Keratinocyte (primary cell): ENCODE measurements around the gene CCL18. TPM values are rescaled to one million over a fixed set of nuclear protein-coding genes. Genes with fewer than 3 reads are reported as not detected.

ENCODE experiments used
- DNase-seq: peaks from one replicate; pipeline ENCODE4 v3.0.0-alpha.2; 2011; ENCODE audit warnings: low read depth, missing footprints, low spot score
- FAIRE-seq: peaks from 2 replicates; lab custom pipeline; 2011; peaks lifted over from hg19 to GRCh38; lab: Jason Lieb, UNC
- H2AFZ ChIP-seq: 2 replicates; pipeline ENCODE4 v1.6.0; 2012; ENCODE audit warnings: low read length, control low read depth, inconsistent platforms; ENCODE audit not compliant: control insufficient read depth
- H3K27ac ChIP-seq: 2 replicates; pipeline ENCODE4 v1.5.1; 2011; ENCODE audit warnings: low read length; ENCODE audit not compliant: control insufficient read depth, insufficient read depth
- H3K27me3 ChIP-seq: 3 replicates; pipeline ENCODE4 v1.6.0; 2011; ENCODE audit warnings: low read length; ENCODE audit not compliant: control insufficient read depth, insufficient read depth; ENCODE audit errors: extremely low read depth
- H3K36me3 ChIP-seq, 2 experiments: 2 replicates in 1 of 2; 3 replicates in 1 of 2; pipeline ENCODE4 v1.5.1; 2011; ENCODE audit warnings: low read length in 2 of 2, mild to moderate bottlenecking in 1 of 2; ENCODE audit not compliant: control insufficient read depth in 2 of 2, insufficient read depth in 2 of 2; ENCODE audit errors: extremely low read depth in 1 of 2
- H3K4me1 ChIP-seq: 3 replicates; pipeline ENCODE4 v1.5.1; 2011; ENCODE audit warnings: low read length; ENCODE audit not compliant: control insufficient read depth, insufficient read depth; ENCODE audit errors: extremely low read depth
- H3K4me2 ChIP-seq: 3 replicates; pipeline ENCODE4 v1.6.0; 2011; ENCODE audit warnings: low read depth, low read length; ENCODE audit not compliant: control insufficient read depth, insufficient read depth; ENCODE audit errors: extremely low read depth
- H3K4me3 ChIP-seq, 3 experiments: fragments of 200-600 bp in 1 of 3; sonication (generic) in 1 of 3; 2 replicates in 2 of 3; 3 replicates in 1 of 3; pipeline ENCODE4 v1.5.1; 2011 to 2016; ENCODE audit warnings: low read length in 3 of 3, mild to moderate bottlenecking in 3 of 3, control low read depth in 2 of 3, inconsistent platforms in 1 of 3, low read depth in 1 of 3, mixed read lengths in 1 of 3, mixed run types in 1 of 3, moderate library complexity in 1 of 3; ENCODE audit not compliant: control insufficient read depth in 2 of 3, insufficient read depth in 2 of 3; ENCODE audit errors: extremely low read depth in 1 of 3
- H3K79me2 ChIP-seq: 2 replicates; pipeline ENCODE4 v1.6.0; 2012; ENCODE audit warnings: low read length; ENCODE audit not compliant: control insufficient read depth, insufficient read depth
- H3K9ac ChIP-seq: 3 replicates; pipeline ENCODE4 v1.6.0; 2011; ENCODE audit warnings: low read length; ENCODE audit not compliant: control insufficient read depth, insufficient read depth; ENCODE audit errors: extremely low read depth
- H3K9me1 ChIP-seq: 3 replicates; pipeline ENCODE4 v1.6.0; 2011; ENCODE audit warnings: low read length; ENCODE audit not compliant: control insufficient read depth, insufficient read depth; ENCODE audit errors: extremely low read depth
- H3K9me3 ChIP-seq: 2 replicates; pipeline ENCODE4 v1.5.1; 2012; ENCODE audit warnings: low read depth, low read length; ENCODE audit not compliant: control insufficient read depth
- H4K20me1 ChIP-seq: 3 replicates; pipeline ENCODE4 v1.6.0; 2011; ENCODE audit warnings: low read length; ENCODE audit not compliant: control insufficient read depth, insufficient read depth; ENCODE audit errors: extremely low read depth
- EZH2 ChIP-seq: IDR thresholded peaks from one replicate; pipeline ENCODE4 v1.6.1; 2012; ENCODE audit warnings: inconsistent platforms, mild to moderate bottlenecking, low read length, moderate library complexity
- dilution Hi-C: fragments of 300-500 bp; cut with MboI; formaldehyde crosslinking; loops from one replicate; pipeline ENCODE4 v1.7.0; 2020; ENCODE audit warnings: low sequenced_read_pairs; ENCODE audit not compliant: extremely low pct_ligation_motif_present
- polyA plus RNA-seq, 5 experiments: library from polyadenylated mRNA; depleted of rRNA in 3 of 5; stranded (reverse) in 3 of 5; stranded (forward) in 1 of 5; unstranded in 1 of 5; fragments of >200 nt; gene quantifications; 1 replicate in 1 of 5; 2 replicates in 3 of 5; 3 replicates in 1 of 5; pipeline versions ENCODE4 v1.2.1 to v1.2.3, GENCODE V29; 2011 to 2012; ENCODE audit warnings: missing spikeins in 2 of 5, low read depth in 1 of 5, low replicate concordance in 1 of 5
- TF ChIP-seq, protein P1 (sequence below), 3 experiments: IDR thresholded peaks in 1 of 3; conservative IDR thresholded peaks in 1 of 3; optimal IDR thresholded peaks in 1 of 3; 2 replicates in 2 of 3; 3 replicates in 1 of 3; pipeline versions ENCODE3 to v1.5.1; 2011; ENCODE audit warnings: low read length in 3 of 3, mild to moderate bottlenecking in 3 of 3, moderate library complexity in 2 of 3, control low read depth in 1 of 3, inconsistent platforms in 1 of 3; ENCODE audit not compliant: insufficient read depth in 2 of 3; ENCODE audit errors: extremely low read depth in 1 of 3

The CCL18 gene
- polyA plus RNA-seq, 1 donor (not counting 4 experiments of a cell fraction or from before 2014, with no cell fraction given), result not detected

GRCh38 chr17:36088670-36089338 is 24.7 kb downstream of the CCL18 start:
- Histone ChIP-seq H2AFZ (no peak overlapping the region), H3K9me3 (no peaks in the 10 kb centered on the region), H3K27ac (no peak overlapping the region), H3K9ac (no peak overlapping the region), H3K36me3 (no peaks in the 10 kb centered on the region), H3K4me2 (no peak overlapping the region), H3K4me3 (no peak overlapping the region), H3K4me1 (no peaks in the 10 kb centered on the region), H3K79me2 (no peaks in the 10 kb centered on the region), H3K9me1 (no peaks in the 10 kb centered on the region), H3K27me3 (no peaks in the 10 kb centered on the region), H4K20me1 (no peaks in the 10 kb centered on the region)
- dilution Hi-C loops, result no loop called here
- FAIRE-seq (no peak), DNase-seq (no peak)
- TF ChIP-seq, protein P1, sequence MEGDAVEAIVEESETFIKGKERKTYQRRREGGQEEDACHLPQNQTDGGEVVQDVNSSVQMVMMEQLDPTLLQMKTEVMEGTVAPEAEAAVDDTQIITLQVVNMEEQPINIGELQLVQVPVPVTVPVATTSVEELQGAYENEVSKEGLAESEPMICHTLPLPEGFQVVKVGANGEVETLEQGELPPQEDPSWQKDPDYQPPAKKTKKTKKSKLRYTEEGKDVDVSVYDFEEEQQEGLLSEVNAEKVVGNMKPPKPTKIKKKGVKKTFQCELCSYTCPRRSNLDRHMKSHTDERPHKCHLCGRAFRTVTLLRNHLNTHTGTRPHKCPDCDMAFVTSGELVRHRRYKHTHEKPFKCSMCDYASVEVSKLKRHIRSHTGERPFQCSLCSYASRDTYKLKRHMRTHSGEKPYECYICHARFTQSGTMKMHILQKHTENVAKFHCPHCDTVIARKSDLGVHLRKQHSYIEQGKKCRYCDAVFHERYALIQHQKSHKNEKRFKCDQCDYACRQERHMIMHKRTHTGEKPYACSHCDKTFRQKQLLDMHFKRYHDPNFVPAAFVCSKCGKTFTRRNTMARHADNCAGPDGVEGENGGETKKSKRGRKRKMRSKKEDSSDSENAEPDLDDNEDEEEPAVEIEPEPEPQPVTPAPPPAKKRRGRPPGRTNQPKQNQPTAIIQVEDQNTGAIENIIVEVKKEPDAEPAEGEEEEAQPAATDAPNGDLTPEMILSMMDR (optimal IDR thresholded peaks at IDR 0.05 in 1 of 3, IDR thresholded peaks at IDR 0.05 in 1 of 3, conservative IDR thresholded peaks at IDR 0.05 in 1 of 3; ENCODE audit: extremely low read depth in 1 of 3, insufficient read depth in 2 of 3, low read length in 3 of 3), result no peak
- no peak for TF ChIP-seq EZH2

DNA sequence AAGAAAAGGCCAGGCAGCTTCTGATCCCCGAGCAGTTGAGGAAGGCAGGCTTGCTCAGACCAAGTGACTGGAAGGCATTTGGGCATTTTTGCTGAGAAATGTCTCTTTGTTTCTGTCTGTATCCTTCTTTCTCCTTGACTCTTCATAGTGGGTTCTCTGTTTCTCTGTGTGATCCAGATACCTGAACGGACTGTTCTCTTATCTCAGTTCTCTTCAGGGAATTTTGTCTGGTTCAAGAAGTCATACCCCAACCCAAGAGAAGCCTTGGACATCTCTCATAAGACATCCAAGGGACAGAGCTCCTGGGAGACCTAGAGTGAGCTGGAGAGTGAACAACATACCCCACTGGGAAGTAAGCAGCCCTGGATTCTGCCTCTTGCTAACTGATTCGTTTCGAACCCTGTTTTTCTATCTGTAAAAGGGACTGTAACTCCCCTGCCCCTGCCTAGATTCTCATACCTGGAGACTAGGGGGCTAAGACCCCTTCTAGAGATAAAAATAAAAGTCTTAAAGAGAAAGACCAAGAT is 25.3 kb downstream of the CCL18 start:
- Histone ChIP-seq H3K4me1 (no peaks in the 10 kb centered on the region), H3K27me3 (no peaks in the 10 kb centered on the region), H3K9me1 (no peaks in the 10 kb centered on the region), H3K4me3 (no peak overlapping the region), H3K9me3 (no peaks in the 10 kb centered on the region), H3K9ac (no peak overlapping the region), H4K20me1 (no peaks in the 10 kb centered on the region), H2AFZ (no peak overlapping the region), H3K27ac (no peak overlapping the region), H3K4me2 (no peak overlapping the region), H3K36me3 (no peaks in the 10 kb centered on the region), H3K79me2 (no peaks in the 10 kb centered on the region)
- DNase-seq (no peak), FAIRE-seq (no peak)
- TF ChIP-seq, protein P1 (optimal IDR thresholded peaks at IDR 0.05 in 1 of 3, IDR thresholded peaks at IDR 0.05 in 1 of 3, conservative IDR thresholded peaks at IDR 0.05 in 1 of 3; ENCODE audit: extremely low read depth in 1 of 3, insufficient read depth in 2 of 3, low read length in 3 of 3), result no peak
- TF ChIP-seq EZH2, result no peak
- dilution Hi-C loops, result no loop called here
